ENCODE data around the gene ZBTB16. TPM values are rescaled to one million over a fixed set of nuclear protein-coding genes. Genes with fewer than 3 reads are reported as not detected.

Gene ZBTB16
- polyA plus RNA-seq, 1 donor from 2014 or later = 9.7 TPM

- Mint-ChIP-seq H3K27ac (no peak overlapping the region), H3K4me3 (no peak overlapping the region), H3K27me3 (no peaks in the 10 kb centered on the region), H3K36me3 (no peaks in the 10 kb centered on the region), H3K4me1 (peaks cover 7 to 15% (median 12%) of the 10 kb centered on the region in 3 donors), H3K9me3 (no peaks in the 10 kb centered on the region)
Observed at GRCh38 chr11:114207096-114207495, 147.6 kb downstream of the ZBTB16 start.

DNA sequence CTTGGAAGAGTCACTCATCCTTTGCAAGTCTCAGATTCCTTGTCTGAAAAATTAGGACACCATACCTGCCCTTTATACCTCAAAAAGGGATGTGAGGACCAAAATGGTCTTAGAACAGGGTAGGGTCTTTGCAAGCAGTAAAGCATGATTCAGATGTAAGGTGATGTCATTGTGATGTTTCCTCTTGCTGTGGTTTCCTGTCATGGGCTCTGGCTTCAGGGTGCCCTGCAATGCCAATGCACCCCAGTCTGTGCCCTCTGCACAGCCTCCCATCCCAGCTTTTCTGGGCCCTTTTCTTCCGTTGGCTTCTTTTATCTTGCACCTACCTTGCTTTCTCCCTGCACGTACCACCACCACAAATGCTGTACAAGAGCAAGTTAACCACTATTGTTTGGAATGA is 148.9 kb downstream of the ZBTB16 start:
- Mint-ChIP-seq H3K4me1 (peaks cover 7 to 12% (median 11%) of the 10 kb centered on the region in 3 donors), H3K36me3 (no peaks in the 10 kb centered on the region), H3K27me3 (no peaks in the 10 kb centered on the region), H3K9me3 (no peaks in the 10 kb centered on the region), H3K4me3 (no peak overlapping the region), H3K27ac (peak overlapping the region in 1 of 3 donors; percentile 68)

- no peak overlapping the region for H3K27ac Mint-ChIP-seq
- no peaks in the 10 kb centered on the region for H3K9me3 Mint-ChIP-seq
- no peaks in the 10 kb centered on the region for H3K27me3 Mint-ChIP-seq
- peaks cover 7 to 12% (median 11%) of the 10 kb centered on the region in 3 donors for H3K4me1 Mint-ChIP-seq
- no peak overlapping the region for H3K4me3 Mint-ChIP-seq
- H3K36me3 Mint-ChIP-seq = no peaks in the 10 kb centered on the region
Observed at GRCh38 chr11:114209343-114209742, 149.8 kb downstream of the ZBTB16 start.

DNA sequence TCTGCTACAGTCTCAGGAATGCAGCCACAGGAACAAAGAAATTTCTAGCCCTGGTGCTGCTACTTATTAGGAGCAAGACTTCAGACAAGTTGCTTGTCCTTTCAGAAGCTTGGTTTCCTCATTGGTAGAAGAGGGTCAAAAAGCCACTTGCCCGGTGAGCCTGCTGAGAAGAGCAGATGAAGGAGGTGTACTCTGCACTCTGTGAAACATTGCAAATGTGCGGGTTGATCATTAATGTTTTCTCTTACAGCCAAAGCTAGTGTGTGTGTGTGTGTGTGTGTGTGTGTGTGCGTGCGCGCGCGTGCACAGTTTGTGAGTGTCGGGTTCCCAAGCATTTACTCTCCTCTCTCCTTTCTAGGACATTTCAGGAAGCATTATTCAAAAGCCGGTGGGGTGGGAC is 150.4 kb downstream of the ZBTB16 start:
- Mint-ChIP-seq H3K27ac (peak overlapping the region in 1 of 3 donors; percentile 70), H3K36me3 (peaks cover 2% of the 10 kb centered on the region), H3K4me3 (no peak overlapping the region), H3K9me3 (no peaks in the 10 kb centered on the region), H3K27me3 (peaks cover 1% of the 10 kb centered on the region), H3K4me1 (peaks cover 9 to 12% (median 11%) of the 10 kb centered on the region in 3 donors)

DNA sequence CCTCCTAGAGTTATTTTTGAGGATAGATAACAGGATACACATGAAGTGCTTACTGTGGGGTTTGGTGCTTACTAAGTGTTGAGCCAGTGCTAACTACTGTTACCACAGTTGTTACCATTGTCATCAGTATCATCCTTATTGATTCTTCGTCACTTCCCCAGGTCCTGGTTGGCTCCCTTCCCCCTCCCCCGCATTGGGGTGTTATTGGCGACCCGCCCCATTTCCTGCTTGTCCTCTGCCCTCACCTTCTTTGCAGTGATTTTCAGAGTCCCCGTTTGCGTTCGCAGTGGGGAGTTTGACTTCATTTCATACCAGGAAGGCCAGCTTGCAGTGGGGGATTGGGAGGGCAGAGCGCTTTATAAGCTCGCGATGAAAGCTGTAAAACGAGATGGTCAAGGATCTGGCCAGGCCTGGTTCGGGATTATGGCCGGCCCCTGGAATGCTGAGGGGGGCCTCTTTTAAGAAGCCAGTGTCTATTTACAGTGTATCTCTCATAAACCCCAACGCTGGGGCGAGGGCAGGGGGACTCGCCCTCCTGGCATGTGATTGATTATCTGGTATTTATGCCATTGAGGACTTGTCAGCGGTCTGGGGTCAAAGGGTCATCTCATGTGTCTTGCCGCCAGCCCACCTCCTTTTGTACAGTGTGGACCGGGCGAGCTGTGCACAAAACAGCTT is 152.1 kb downstream of the ZBTB16 start:
- Mint-ChIP-seq H3K36me3 (peaks cover 2% of the 10 kb centered on the region), H3K27ac (no peak overlapping the region), H3K4me1 (peaks cover 13 to 20% (median 14%) of the 10 kb centered on the region in 3 donors), H3K9me3 (no peaks in the 10 kb centered on the region), H3K4me3 (no peak overlapping the region), H3K27me3 (peaks cover 5% of the 10 kb centered on the region)

DNA sequence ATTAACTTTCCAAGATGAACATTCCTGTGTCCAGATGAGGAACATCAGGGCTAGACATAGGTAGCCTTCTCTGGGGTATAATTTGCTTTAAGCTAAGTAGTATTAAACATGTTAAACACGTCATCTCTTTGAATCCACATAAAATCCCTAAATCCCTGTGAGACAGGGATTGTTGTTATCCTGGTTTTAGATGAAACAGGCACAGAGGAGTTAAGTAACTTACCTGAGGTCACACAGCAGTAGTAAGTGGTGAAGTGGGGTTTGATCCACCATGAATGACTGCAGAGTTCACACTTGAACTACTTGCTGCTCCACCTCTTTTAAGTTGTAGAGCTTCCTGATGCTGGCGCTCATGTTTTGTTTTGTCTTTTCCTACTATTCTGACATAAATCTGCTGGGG is 154.1 kb downstream of the ZBTB16 start:
- Mint-ChIP-seq H3K4me3 (no peak overlapping the region), H3K9me3 (no peaks in the 10 kb centered on the region), H3K27me3 (peaks cover 5% of the 10 kb centered on the region), H3K36me3 (peaks cover 2% of the 10 kb centered on the region), H3K27ac (no peak overlapping the region), H3K4me1 (peaks cover 13 to 21% (median 14%) of the 10 kb centered on the region in 3 donors)

GRCh38 chr11:114215428-114215827 is 155.9 kb downstream of the ZBTB16 start:
- Mint-ChIP-seq H3K27me3 (peaks cover 5% of the 10 kb centered on the region), H3K4me1 (peaks cover 9 to 19% (median 17%) of the 10 kb centered on the region in 3 donors), H3K9me3 (no peaks in the 10 kb centered on the region), H3K27ac (no peak overlapping the region), H3K4me3 (peak overlapping the region in 1 of 4 donors; percentile 36), H3K36me3 (peaks cover 2% of the 10 kb centered on the region)

DNA sequence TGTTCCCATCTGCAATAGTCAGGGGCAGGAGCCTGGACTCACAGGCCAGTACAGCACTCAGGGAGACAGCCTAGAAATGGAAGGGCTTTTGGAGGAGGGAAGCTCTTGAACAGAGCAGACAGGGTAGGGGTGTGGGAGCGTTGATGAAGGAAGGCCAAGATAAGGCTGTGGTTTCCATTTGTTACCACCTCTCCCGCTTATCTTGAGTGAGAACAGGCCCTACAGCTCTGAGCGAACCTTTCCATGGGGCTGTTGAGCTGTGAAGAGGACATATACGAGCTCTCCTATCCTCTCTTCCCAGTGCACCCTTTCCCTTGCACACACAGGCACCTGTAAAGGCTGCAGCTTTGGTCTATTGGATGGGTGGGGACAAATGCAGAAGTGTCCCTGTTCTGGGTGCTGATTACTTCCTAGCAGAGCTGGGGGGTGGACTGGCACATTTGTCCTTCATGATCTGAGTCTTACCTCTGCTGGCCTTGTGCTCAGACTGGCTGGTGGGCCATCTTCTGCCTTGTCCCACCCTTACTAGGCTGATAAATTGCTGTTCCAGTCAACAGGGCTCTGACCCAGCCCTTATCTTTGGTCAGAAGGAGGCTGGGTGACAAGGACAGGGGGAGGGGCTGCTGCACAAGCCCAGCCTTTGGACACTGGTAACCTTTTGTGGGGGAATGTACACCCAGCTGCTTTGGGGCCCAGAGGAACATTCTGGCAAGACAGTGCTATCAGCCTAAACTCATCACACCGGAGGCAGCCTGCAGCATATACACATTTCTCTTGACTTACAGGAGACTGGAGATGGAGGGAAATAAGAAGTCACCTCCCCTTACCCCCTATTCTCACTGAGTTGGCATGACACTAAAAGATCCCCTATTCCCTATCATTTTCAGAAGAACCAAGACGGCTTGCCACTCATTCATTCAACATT is 156.6 kb downstream of the ZBTB16 start:
- Mint-ChIP-seq H3K27ac (no peak overlapping the region), H3K27me3 (peaks cover 5% of the 10 kb centered on the region), H3K36me3 (peaks cover 2% of the 10 kb centered on the region), H3K4me1 (peaks cover 9 to 19% (median 17%) of the 10 kb centered on the region in 3 donors), H3K9me3 (no peaks in the 10 kb centered on the region), H3K4me3 (peak overlapping the region in 2 of 4 donors; percentile 63 to 72)

- peaks cover 2% of the 10 kb centered on the region for H3K36me3 Mint-ChIP-seq
- no peaks in the 10 kb centered on the region for H3K9me3 Mint-ChIP-seq
- no peak overlapping the region for H3K27ac Mint-ChIP-seq
- peaks cover 5% of the 10 kb centered on the region for H3K27me3 Mint-ChIP-seq
- H3K4me3 Mint-ChIP-seq = peak overlapping the region in 2 of 4 donors; percentile 42 to 63
- H3K4me1 Mint-ChIP-seq = peaks cover 9 to 19% (median 17%) of the 10 kb centered on the region in 3 donors
Observed at GRCh38 chr11:114216796-114217180, 157.3 kb downstream of the ZBTB16 start.

- H3K9me3 Mint-ChIP-seq = no peaks in the 10 kb centered on the region
- no peak overlapping the region for H3K27ac Mint-ChIP-seq
Observed at GRCh38 chr11:114218508-114218907, 159.0 kb downstream of the ZBTB16 start.

DNA sequence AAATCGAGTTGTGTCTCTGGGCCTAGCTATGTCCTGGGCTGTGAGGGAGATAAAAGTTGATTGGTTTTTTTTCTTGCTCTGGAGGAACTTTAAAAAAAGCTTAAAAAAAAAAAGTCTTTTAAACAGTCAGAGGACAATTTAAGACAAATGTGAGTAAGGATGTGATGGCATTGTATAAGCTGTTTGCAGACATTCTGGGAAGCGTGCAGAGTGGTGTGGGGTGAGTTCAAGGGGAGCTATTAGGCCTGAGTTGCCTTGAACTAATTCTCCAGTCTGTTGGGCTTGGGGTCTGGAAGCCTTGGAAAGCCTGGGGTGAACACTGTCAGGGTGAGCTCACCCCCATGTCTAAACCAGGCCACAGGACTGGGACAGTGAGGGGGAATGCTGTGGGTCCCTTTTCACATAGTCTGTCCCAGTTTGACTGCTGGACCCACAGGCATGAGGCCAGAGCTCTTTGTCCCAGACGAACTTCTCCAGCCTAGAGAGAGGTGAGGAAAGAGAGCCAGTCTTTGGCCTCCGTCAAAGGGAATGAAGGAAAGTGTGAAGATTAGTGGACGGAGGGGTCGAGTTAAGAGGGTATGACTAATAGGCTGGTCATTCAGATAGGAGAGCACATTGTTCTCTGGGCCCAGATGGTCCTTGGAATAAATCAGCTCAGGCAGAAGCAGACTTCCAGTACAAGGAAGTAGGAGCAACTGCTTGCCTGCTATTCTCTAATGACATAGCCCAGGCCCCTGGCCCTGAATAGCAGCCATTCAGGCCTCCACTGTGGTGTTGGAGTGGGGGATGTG is 160.2 kb downstream of the ZBTB16 start:
- H3K27ac Mint-ChIP-seq = no peak overlapping the region
- H3K27me3 Mint-ChIP-seq = peaks cover 4% of the 10 kb centered on the region
- peaks cover under 1% of the 10 kb centered on the region for H3K36me3 Mint-ChIP-seq
- H3K4me3 Mint-ChIP-seq = no peak overlapping the region
- H3K9me3 Mint-ChIP-seq = no peaks in the 10 kb centered on the region
- peaks cover 9 to 19% (median 15%) of the 10 kb centered on the region in 3 donors for H3K4me1 Mint-ChIP-seq

More at GRCh38 chr11:114218508-114218907, 159.0 kb downstream of the ZBTB16 start:
- Mint-ChIP-seq H3K4me1 (peaks cover 9 to 19% (median 17%) of the 10 kb centered on the region in 3 donors), H3K36me3 (peaks cover 2% of the 10 kb centered on the region), H3K4me3 (no peak overlapping the region), H3K27me3 (peaks cover 5% of the 10 kb centered on the region)

GRCh38 chr11:114221037-114221436 is 161.5 kb downstream of the ZBTB16 start:
- H3K4me1 Mint-ChIP-seq = peaks cover 9 to 21% (median 15%) of the 10 kb centered on the region in 3 donors
- no peaks in the 10 kb centered on the region for H3K9me3 Mint-ChIP-seq
- peaks cover under 1% of the 10 kb centered on the region for H3K27me3 Mint-ChIP-seq
- H3K4me3 Mint-ChIP-seq = no peak overlapping the region
- no peaks in the 10 kb centered on the region for H3K36me3 Mint-ChIP-seq
- no peak overlapping the region for H3K27ac Mint-ChIP-seq

GRCh38 chr11:114225661-114226060 is 166.2 kb downstream of the ZBTB16 start:
- Mint-ChIP-seq H3K4me3 (no peak overlapping the region), H3K9me3 (no peaks in the 10 kb centered on the region), H3K4me1 (peaks cover 0 to 7% (median 0%) of the 10 kb centered on the region in 3 donors), H3K36me3 (no peaks in the 10 kb centered on the region), H3K27ac (peak overlapping the region in 1 of 3 donors; percentile 6), H3K27me3 (peaks cover 3% of the 10 kb centered on the region)

DNA sequence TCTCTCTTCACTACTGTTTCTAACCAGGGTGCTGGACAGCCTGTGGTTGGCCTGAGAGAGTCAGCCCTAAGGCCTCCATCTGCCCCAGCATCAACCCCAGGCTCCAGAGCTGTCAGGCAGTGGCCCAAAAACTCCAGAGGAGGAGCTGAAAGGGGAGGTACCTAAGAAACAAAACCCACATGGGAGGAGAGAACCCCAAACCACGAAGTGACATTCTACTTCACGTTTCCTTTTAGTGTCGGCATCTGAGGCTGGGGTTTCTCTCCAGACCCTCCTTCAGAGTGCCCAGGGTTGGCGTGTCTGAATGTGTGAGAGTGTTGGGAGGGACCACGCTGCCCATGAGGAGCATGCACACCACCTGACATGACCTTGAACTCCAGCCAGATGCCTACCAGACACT is 166.8 kb downstream of the ZBTB16 start:
- Mint-ChIP-seq H3K4me3 (no peak overlapping the region), H3K27ac (peak overlapping the region in 1 of 3 donors; percentile 19), H3K9me3 (no peaks in the 10 kb centered on the region), H3K36me3 (no peaks in the 10 kb centered on the region), H3K4me1 (peaks cover 0 to 7% (median 0%) of the 10 kb centered on the region in 3 donors), H3K27me3 (peaks cover 3% of the 10 kb centered on the region)

Measured in IgD-negative memory B cell (primary cell).